Ascending aorta (tissue), 2 donors: Measurements from ENCODE around the gene NTNG2. TPM values are rescaled to one million over a fixed set of nuclear protein-coding genes. Genes with fewer than 3 reads are reported as not detected.

ENCODE experiments used
- DNase-seq, 2 donors: peaks; one replicate each; pipeline ENCODE4 v3.0.0-alpha.2; 2019; ENCODE audit warnings: low spot score in 2 of 2
- H3K27ac ChIP-seq, 2 donors: fragments of 200-600 bp; sonication (generic); one replicate each; pipeline ENCODE4 v1.5.1; 2016 to 2017; ENCODE audit warnings: mild to moderate bottlenecking in 1 of 2
- H3K27me3 ChIP-seq: fragments of 200-600 bp; sonication (generic); one replicate; pipeline ENCODE4 v1.5.1; 2017
- H3K36me3 ChIP-seq, 2 donors: fragments of 200-600 bp; sonication (generic); one replicate each; pipeline ENCODE4 v1.5.1; 2016
- H3K4me1 ChIP-seq, 2 donors: fragments of 200-600 bp; sonication (generic); one replicate each; pipeline ENCODE4 v1.5.1; 2016 to 2017; ENCODE audit warnings: mild to moderate bottlenecking in 1 of 2
- H3K4me3 ChIP-seq, 2 donors: fragments of 200-600 bp; sonication (generic); one replicate each; pipeline ENCODE4 v1.5.1; 2016 to 2017; ENCODE audit warnings: mild to moderate bottlenecking in 1 of 2
- H3K9me3 ChIP-seq, 2 donors: fragments of 200-600 bp; sonication (generic); one replicate each; pipeline ENCODE4 v1.5.1; 2016
- CTCF ChIP-seq, 3 experiments: fragments of 200-600 bp in 2 of 3; fragments of 450-650 bp in 1 of 3; sonication (generic) in 2 of 3; IDR thresholded peaks; one replicate each; pipeline ENCODE4 v1.5.1; 2016 to 2019; ENCODE audit warnings: antibody characterized with exemption in 3 of 3, mild to moderate bottlenecking in 1 of 3, moderate library complexity in 1 of 3
- intact Hi-C: fragments of 100-400 bp; cut with DNase I; formaldehyde crosslinking; loops from one replicate; pipeline ENCODE4 v1.15.1; 2023
- total RNA-seq: library from RNA; depleted of rRNA; stranded (reverse); fragments of >200 nt; gene quantifications from one replicate; pipeline ENCODE4 v1.1.0, GENCODE V29; 2016

Gene NTNG2
- total RNA-seq, 1 donor from 2014 or later, result 5.9 TPM

- Histone ChIP-seq H3K27ac (no peak overlapping the region), H3K36me3 (no peaks in the 10 kb centered on the region), H3K4me3 (no peak overlapping the region), H3K4me1 (no peaks in the 10 kb centered on the region), H3K27me3 (no peaks in the 10 kb centered on the region), H3K9me3 (no peaks in the 10 kb centered on the region)
- TF ChIP-seq CTCF (IDR thresholded peaks at IDR 0.05), result no peak
- intact Hi-C loops, result no loop called here
- DNase-seq, result no peak
Observed at GRCh38 chr9:132194508-132194907, 32.6 kb downstream of the NTNG2 start.

GRCh38 chr9:132197315-132197714 is 35.5 kb downstream of the NTNG2 start:
- Histone ChIP-seq H3K9me3 (no peaks in the 10 kb centered on the region), H3K4me3 (no peak overlapping the region), H3K36me3 (no peaks in the 10 kb centered on the region), H3K27me3 (no peaks in the 10 kb centered on the region), H3K4me1 (no peaks in the 10 kb centered on the region), H3K27ac (no peak overlapping the region)
- no peak for DNase-seq
- intact Hi-C loops, result no loop called here
- TF ChIP-seq CTCF (IDR thresholded peaks at IDR 0.05), result no peak

GRCh38 chr9:132197856-132198550 is 36.1 kb downstream of the NTNG2 start:
- no peak for TF ChIP-seq CTCF (IDR thresholded peaks at IDR 0.05)
- Histone ChIP-seq H3K27ac (no peak overlapping the region), H3K4me3 (no peak overlapping the region), H3K36me3 (no peaks in the 10 kb centered on the region), H3K4me1 (no peaks in the 10 kb centered on the region), H3K9me3 (no peaks in the 10 kb centered on the region), H3K27me3 (no peaks in the 10 kb centered on the region)
- no peak for DNase-seq
- intact Hi-C loops, result no loop called here

- no peaks in the 10 kb centered on the region for H3K27me3 ChIP-seq
Observed at GRCh38 chr9:132199056-132199455, 37.2 kb downstream of the NTNG2 start.

GRCh38 chr9:132200706-132201105 is 38.8 kb downstream of the NTNG2 start:
- Histone ChIP-seq H3K27ac (no peak overlapping the region), H3K27me3 (no peaks in the 10 kb centered on the region), H3K9me3 (no peaks in the 10 kb centered on the region), H3K36me3 (no peaks in the 10 kb centered on the region), H3K4me3 (no peak overlapping the region), H3K4me1 (no peaks in the 10 kb centered on the region)
- no peak for TF ChIP-seq CTCF (IDR thresholded peaks at IDR 0.05)
- intact Hi-C loops, result no loop called here
- DNase-seq, result no peak

More at GRCh38 chr9:132199056-132199455, 37.2 kb downstream of the NTNG2 start:
- Histone ChIP-seq H3K4me3 (no peak overlapping the region), H3K4me1 (no peaks in the 10 kb centered on the region), H3K36me3 (no peaks in the 10 kb centered on the region), H3K27ac (no peak overlapping the region), H3K9me3 (no peaks in the 10 kb centered on the region)
- intact Hi-C loops, result no loop called here
- no peak for DNase-seq
- no peak for TF ChIP-seq CTCF (IDR thresholded peaks at IDR 0.05)

- Histone ChIP-seq H3K4me1 (no peaks in the 10 kb centered on the region), H3K36me3 (no peaks in the 10 kb centered on the region), H3K4me3 (no peak overlapping the region), H3K27ac (no peak overlapping the region), H3K27me3 (no peaks in the 10 kb centered on the region), H3K9me3 (no peaks in the 10 kb centered on the region)
- intact Hi-C loops, result no loop called here
- no peak for DNase-seq
- no peak for TF ChIP-seq CTCF (IDR thresholded peaks at IDR 0.05)
Observed at GRCh38 chr9:132201139-132201538, 39.3 kb downstream of the NTNG2 start.
